ENCODE data around the gene ELOVL3.
A peak's percentile ranks its signal among the peaks of the same experiment; 100 is the strongest.
"Not testable (repeated sequence)": the region's sequence is repeated elsewhere in the genome, so short reads cannot be mapped to it uniquely, and the experiment has no call there.

Gene ELOVL3

DNA sequence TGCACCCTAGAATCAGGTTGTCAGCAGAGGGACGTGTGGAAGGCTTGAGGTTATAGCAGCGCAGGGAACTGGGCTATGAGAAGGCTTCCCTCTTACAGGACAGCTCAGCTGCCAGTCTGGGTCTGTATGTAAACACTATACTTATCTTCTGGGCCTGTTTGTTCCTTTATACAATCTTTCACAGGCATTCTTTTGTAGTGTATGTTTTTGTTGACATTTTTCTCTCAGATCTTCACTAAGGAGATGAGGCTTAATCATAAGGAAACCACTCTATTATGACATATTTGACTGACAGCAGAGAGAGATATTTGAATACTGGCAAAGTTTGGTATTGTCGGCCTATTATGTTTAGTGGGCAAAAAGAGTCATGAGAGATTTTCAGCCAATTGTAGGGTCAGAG, 20.2 kb downstream of the ELOVL3 start:
- FAIRE-seq (no peak), DNase-seq (ENCODE audit: insufficient read length, low spot score) (no peak)

DNA sequence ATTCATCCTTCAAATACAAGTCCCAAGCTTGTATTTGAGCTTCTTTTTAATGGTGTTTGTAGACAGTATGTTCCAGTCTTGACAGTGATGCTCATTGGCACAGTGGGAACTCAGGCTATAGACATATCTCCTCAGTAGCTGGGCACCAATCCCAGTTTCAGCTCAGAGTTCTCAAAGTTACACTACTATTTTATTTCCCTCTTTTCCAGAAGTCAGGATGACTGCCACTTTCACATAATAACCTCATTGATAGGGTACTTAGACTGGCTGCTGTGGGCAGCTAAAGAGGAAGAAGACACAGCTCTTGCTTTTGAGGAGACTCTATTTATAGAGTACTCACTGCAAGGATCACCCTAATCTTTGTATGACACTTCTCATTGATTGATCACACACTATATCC, 21.6 kb downstream of the ELOVL3 start:
- FAIRE-seq (no peak), DNase-seq (ENCODE audit: insufficient read length, low spot score) (no peak)

DNA sequence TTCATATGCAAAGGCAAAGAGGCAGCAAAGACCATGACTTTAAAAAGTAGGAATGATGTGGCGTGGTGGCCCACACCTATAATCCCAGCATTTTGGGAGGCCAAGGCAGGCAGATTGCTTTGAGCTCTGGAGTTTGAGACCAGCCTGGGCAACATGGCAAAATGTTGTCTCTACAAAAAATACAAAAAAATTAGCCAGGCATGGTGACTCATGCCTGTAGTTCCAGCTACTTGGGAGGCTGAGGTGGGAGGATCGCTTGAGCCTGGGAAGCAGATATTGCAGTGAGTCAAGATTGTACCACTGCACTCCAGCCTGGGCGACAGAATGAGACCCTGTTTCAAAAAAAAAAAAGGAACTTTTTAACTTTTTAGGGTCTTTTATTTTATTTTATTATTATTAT, 26.4 kb downstream of the ELOVL3 start:
- DNase-seq (ENCODE audit: insufficient read length, low spot score); FAIRE-seq: not testable (repeated sequence)

DNA sequence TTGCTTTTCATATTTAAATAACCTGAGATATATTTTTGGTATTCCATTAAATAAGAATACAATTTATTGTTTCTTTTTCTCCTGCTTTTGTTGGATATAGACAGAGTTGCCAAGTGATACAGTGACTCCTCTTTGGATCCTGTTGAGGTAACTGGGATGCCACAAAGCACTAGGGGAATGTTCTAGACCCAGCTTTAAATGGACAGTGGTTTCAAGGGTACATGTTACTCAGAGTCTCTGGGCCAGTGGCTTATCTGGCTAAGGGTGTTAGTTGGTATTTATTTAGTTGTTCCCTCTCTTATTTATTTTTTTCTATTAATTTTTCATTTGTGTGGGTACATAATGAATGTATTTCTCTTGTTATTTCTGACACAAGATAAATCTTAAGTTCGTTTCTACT, 28.3 kb downstream of the ELOVL3 start:
- FAIRE-seq (no peak), DNase-seq (ENCODE audit: insufficient read length, low spot score) (no peak)

DNA sequence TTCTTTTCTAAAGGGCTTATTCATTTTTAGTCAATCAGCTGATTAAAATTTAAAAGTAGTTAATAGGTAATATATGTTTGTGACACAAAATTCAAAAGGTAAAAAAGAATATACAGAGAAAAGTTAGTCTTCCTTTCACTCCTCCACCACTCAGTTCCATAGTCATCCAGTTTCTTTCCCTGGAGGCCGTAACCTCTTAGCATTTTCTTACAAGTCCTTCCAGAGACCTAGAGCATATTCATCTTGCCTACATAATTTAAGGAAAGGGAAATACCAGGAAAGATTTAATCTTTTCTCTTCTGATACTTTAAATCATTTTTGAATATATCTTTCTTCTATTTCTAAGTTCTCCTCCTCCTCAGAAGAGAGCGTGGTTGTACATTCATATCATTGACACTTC, 29.3 kb downstream of the ELOVL3 start:
- DNase-seq (ENCODE audit: insufficient read length, low spot score) (no peak), FAIRE-seq (no peak)

DNA sequence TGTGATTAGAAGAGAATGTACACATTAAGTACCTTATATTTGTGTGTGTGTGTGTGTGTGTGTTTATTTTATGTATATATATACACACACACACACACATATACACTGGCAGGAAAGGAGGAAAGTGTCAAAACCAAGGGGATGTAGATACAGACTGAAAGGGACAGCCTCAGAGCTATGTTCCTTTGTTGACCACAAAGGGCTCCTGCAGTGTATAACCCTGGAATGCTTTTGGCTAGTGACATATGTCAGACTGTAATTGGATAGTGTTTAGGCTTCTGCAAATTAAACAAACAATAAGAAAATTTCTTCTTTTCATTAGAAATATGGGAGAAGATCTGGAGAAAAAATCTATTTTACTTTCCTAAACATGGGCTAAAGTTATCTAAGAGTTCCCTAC, 35.1 kb downstream of the ELOVL3 start:
- DNase-seq (ENCODE audit: insufficient read length, low spot score) (no peak), FAIRE-seq (no peak)

DNA sequence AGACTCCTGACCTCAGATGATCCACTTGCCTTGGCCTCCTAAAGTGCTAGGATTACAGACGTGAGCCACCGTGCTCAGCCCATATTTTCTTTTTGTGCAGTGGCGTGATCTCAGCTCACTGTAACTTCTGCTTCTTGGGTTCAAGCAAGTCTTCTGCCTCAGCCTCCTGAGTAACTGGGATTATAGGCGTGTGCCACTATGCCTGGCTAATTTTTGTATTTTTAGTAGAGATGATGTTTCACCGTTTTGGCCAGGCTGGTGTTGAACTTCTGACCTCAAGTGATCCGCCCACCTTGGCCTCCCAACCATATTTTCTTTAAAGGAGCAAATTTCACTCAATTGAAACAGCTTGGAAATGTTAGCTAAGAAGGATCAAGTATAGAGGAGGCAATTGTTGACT, 35.7 kb downstream of the ELOVL3 start:
- DNase-seq (ENCODE audit: insufficient read length, low spot score), result no peak
- no peak for FAIRE-seq

DNA sequence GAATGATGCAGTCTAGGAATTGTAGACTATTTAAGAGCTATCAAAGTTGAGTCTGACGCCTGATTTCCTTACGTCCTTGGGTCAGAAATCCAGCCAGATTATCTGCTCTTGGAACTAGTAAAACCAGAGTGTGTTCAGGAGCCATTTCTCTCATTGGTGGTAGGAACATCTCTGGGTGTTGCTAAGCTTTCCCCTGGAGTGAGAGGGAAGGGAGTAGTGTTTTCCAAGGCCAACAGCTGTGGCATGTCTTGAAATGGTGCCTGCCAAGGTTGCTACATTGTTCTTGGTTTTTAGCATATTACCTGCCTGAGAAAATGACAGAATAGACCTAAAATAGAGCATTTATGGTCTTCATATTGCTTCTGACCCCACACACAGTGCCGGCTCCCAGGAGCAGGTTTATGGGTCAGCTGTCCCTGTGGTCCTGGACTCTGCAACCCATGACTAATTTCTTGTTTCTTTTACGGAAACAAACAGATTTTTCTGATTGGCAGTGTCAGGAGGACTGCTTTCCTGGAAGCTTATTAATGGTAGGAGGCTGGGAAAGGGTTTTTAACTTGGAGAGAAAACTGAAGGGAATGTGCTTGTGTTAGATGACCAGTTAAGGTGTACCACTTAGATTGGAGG, 36.8 kb downstream of the ELOVL3 start:
- DNase-seq (ENCODE audit: insufficient read length, low spot score) (no peak), FAIRE-seq (peak; percentile 33)

DNA sequence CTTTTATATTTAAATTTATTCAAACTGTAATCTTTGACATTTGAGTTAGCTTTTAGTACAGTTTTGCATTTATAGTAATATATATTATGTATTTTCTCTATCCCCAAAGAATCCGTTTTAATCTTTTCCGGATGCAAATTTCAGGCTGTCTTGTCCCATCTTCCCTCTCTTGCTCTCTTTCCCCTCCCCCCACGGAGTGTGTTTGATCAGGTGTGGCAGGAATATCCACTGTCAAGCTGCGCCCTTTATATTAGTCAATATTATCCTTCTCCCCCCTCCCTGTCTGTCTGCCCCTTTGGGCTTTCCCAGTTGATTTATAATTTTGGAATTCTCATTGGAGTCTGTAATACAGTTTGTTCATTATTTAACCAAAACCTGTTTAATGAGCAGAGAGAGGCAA, 38.3 kb downstream of the ELOVL3 start:
- FAIRE-seq (no peak), DNase-seq (ENCODE audit: insufficient read length, low spot score) (no peak)

DNA sequence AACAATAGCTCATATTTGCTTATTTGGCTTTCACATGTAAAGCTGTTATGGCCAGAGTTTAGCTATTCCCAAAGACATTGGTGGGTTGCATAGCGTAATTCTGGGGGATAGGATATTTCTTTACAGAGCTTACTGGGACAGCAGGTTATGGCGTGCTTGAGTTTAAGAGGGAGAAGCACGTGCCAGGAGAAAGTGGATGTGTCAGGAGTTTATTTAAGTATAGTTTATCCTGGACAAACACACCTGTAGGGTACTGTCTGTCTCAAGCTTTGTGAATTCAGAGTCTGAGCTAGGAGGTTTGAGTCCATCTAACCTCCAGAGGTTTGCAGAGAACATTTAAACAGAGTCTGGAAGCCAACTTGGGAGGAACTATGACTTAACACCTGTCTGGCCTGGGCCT, 40.6 kb downstream of the ELOVL3 start:
- FAIRE-seq, result no peak
- no peak for DNase-seq (ENCODE audit: insufficient read length, low spot score)

DNA sequence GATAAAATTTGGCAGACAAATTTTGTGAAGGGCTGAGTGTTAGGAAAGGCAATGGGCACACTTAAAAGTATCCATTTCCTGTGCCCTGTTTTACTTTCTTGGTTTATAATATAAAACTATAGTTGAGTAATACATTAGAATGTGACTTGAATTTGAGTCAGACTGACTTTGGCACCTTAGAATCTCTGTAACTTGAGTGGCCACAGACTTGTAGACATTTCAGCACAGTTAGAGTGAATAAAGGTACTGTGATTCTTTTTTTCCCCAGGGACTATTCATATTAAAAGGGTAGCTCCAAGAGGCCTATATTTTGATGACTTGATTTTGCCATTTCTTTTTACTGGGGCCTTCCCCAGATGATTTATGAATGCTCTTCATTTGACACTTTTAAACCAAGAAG, 41.6 kb downstream of the ELOVL3 start:
- FAIRE-seq (no peak), DNase-seq (ENCODE audit: insufficient read length, low spot score) (no peak)

DNA sequence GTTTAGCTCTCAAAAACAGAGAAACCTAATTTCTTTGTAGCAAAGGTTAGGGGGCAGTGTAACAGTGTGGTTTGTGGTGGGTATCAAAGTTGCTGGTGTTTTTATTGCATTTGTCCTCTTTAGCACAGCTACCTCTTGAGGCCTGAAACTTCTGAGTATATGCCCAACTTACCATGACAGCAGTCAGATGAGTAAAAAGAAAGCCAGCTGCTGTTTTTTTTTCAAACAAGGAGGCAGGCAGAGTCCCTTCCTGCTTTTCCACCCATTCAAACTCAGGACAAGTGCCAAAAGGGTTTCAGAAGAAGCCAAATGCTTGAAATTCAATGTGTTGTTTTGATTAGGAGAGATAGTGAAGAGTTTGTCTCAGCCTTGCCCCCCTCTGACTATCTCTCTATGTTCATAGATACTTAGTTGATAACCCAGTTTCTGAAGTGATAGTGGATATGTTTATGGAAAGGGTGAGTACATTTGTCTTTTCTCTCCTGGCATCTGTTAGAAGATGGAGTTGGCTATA, 42.3 kb downstream of the ELOVL3 start:
- FAIRE-seq (no peak), DNase-seq (ENCODE audit: insufficient read length, low spot score) (no peak)

DNA sequence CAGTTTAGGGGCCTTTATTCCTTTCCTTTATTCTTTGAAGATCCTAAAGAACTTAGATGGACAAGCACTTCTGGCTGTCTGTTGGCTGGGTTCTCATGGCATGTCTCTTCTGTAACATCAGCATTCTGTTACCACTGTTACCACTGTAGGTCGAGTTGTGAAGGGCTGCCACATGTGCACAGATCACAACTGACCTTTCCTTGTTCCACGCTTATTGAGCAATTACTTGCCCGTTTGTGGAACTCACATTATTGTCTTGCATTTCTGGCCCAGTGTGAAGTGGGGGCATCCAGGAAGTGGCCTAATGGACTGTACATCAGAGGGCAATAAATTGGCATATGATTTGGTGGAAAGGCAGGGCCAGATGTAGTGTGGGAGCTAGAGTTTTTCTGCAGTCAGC, 42.9 kb downstream of the ELOVL3 start:
- no peak for DNase-seq (ENCODE audit: insufficient read length, low spot score)
- no peak for FAIRE-seq

DNA sequence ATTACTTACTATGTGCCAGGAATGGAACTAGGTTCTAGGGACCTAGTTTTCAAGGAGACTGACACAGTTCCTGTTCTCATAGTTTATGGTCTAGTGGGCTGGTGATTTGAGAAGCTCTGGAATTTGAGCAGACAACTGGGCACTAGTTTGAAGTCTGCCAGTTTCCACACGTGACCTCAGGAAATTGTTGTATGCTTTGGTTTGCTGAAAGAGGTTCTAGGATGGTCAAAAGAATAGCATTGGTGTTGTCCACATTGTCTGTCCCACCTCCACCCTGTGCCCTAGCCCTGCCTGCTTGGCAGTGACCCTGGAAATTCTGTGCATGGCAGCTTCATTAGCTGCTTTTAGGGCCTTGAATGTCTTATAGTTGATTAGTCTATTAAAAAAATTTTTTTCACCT, 48.0 kb downstream of the ELOVL3 start:
- FAIRE-seq (no peak), DNase-seq (ENCODE audit: insufficient read length, low spot score) (no peak)

DNA sequence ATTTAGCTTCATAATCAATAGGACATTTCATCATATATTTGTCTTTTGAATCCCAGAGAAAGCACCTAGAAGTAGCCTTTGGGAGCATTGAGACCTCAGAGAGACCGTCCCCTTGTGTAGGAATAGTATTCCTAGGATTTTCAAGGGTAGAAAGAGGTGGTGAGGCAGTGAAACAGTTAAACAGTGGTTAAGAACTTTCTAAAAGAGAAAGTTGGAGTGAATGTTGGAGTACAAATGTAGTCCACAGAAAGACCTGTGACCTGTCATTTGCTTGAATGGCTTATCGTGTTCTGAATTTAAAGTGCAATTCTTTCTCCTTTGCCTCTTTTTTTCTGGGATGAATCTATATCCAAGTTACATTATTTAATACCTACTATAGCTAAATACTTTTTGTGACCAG, 49.2 kb downstream of the ELOVL3 start:
- no peak for FAIRE-seq
- no peak for DNase-seq (ENCODE audit: insufficient read length, low spot score)

DNA sequence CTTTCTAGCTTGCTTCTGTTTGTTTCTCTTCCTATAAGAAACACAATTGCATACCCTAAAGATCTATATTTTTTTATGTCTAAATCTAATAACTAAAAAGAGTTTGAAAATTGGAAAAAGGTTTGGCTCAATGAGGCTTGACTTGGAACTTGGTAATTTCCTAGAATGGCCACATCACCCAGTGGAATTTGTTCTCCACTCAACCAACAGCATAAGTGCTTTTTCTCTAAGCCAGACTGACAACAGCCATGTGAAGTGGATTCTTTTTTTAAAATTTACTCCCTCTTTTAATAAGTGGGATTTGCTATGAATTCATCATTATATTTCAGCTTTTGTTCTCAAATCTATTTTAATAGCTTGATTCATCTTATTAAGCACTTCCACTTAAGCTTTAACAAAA, 53.0 kb downstream of the ELOVL3 start:
- FAIRE-seq (no peak), DNase-seq (ENCODE audit: insufficient read length, low spot score) (no peak)
